ENCODE results near the gene ZNF692. TPM values are rescaled to one million over a fixed set of nuclear protein-coding genes. Genes with fewer than 3 reads are reported as not detected.
"Not testable (repeated sequence)": the region's sequence is repeated elsewhere in the genome, so short reads cannot be mapped to it uniquely, and the experiment has no call there.

Gene ZNF692
- total and polyA plus RNA-seq, 2 of the 13 experiments (the other 11 are each of a cell fraction or from before 2014, with no cell fraction given): 27.3 to 45.8 TPM

GRCh38 chr1:248831842-248832241, 27.0 kb downstream of the ZNF692 start:
- no TSS peak for BruUV-seq (replicated peaks)
- ATAC-seq (no peak), FAIRE-seq (no peak), DNase-seq (ENCODE audit: low spot score) (no peak)
- no peak overlapping the region for H3K9ac ChIP-seq (ENCODE audit: insufficient read depth, low read depth, low read length)
- WGBS (ENCODE audit: low lambda C conversion rate): 59% methylated on average over 1 of the region's 1 CpG
- peaks cover 50% of the 10 kb centered on the region for H3K4me1 ChIP-seq (ENCODE audit: insufficient read depth, low read length)
- TF ChIP-seq E2F2 (CRISPR knock-in tag; IDR thresholded peaks at IDR 0.05; ENCODE audit: borderline replicate concordance) (no peak), SATB2 (CRISPR knock-in tag; IDR thresholded peaks at IDR 0.05) (no peak), MAFF (IDR thresholded peaks at IDR 0.05; ENCODE audit: low read depth, low read length) (peak; percentile 26; the same call in 1 of the 2 replicates), ZNF746 (CRISPR knock-in tag; IDR thresholded peaks at IDR 0.05) (no peak), MAFK (conservative IDR thresholded peaks at IDR 0.05 in 1 of 2, IDR thresholded peaks at IDR 0.05 in 1 of 2; ENCODE audit: low read length in 2 of 2) (peak in 1 of 2 experiments; percentile 32; a peak in 2 of 4 replicates), SIN3A (IDR thresholded peaks at IDR 0.05; ENCODE audit: borderline replicate concordance, low read depth, low read length) (no peak), ZFP36 (IDR thresholded peaks at IDR 0.05; ENCODE audit: borderline replicate concordance, low read depth, low read length, partially characterized antibody) (no peak), ARNT (IDR thresholded peaks at IDR 0.05) (no peak), REPIN1 (CRISPR knock-in tag; IDR thresholded peaks at IDR 0.05; ENCODE audit: borderline replicate concordance, low read depth) (no peak), ZNF629 (CRISPR knock-in tag; conservative IDR thresholded peaks at IDR 0.05) (no peak), NFKBIZ (CRISPR knock-in tag; IDR thresholded peaks at IDR 0.05) (no peak)
- TF ChIP-seq, protein P1, sequence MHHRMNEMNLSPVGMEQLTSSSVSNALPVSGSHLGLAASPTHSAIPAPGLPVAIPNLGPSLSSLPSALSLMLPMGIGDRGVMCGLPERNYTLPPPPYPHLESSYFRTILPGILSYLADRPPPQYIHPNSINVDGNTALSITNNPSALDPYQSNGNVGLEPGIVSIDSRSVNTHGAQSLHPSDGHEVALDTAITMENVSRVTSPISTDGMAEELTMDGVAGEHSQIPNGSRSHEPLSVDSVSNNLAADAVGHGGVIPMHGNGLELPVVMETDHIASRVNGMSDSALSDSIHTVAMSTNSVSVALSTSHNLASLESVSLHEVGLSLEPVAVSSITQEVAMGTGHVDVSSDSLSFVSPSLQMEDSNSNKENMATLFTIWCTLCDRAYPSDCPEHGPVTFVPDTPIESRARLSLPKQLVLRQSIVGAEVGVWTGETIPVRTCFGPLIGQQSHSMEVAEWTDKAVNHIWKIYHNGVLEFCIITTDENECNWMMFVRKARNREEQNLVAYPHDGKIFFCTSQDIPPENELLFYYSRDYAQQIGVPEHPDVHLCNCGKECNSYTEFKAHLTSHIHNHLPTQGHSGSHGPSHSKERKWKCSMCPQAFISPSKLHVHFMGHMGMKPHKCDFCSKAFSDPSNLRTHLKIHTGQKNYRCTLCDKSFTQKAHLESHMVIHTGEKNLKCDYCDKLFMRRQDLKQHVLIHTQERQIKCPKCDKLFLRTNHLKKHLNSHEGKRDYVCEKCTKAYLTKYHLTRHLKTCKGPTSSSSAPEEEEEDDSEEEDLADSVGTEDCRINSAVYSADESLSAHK (CRISPR knock-in tag; IDR thresholded peaks at IDR 0.05; ENCODE audit: borderline replicate concordance): no peak
- TF ChIP-seq, protein P2, sequence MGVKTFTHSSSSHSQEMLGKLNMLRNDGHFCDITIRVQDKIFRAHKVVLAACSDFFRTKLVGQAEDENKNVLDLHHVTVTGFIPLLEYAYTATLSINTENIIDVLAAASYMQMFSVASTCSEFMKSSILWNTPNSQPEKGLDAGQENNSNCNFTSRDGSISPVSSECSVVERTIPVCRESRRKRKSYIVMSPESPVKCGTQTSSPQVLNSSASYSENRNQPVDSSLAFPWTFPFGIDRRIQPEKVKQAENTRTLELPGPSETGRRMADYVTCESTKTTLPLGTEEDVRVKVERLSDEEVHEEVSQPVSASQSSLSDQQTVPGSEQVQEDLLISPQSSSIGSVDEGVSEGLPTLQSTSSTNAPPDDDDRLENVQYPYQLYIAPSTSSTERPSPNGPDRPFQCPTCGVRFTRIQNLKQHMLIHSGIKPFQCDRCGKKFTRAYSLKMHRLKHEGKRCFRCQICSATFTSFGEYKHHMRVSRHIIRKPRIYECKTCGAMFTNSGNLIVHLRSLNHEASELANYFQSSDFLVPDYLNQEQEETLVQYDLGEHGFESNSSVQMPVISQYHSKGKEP (CRISPR knock-in tag; IDR thresholded peaks at IDR 0.05): no peak
- TF ChIP-seq, protein P3, sequence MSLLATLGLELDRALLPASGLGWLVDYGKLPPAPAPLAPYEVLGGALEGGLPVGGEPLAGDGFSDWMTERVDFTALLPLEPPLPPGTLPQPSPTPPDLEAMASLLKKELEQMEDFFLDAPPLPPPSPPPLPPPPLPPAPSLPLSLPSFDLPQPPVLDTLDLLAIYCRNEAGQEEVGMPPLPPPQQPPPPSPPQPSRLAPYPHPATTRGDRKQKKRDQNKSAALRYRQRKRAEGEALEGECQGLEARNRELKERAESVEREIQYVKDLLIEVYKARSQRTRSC (CRISPR knock-in tag; IDR thresholded peaks at IDR 0.05; ENCODE audit: low read depth): no peak
- H3K27me3 ChIP-seq (ENCODE audit: control insufficient read depth in 1 of 2, insufficient read depth in 2 of 2, low read length in 2 of 2): no peaks in the 10 kb centered on the region
- in situ Hi-C loops (cut with HindIII; ENCODE audit: extremely low pct_ligation_motif_present, low pct_unique_long_range_greater_than_20kb): no loop called here
- POLR2A ChIA-PET: no interaction called here
- intact Hi-C loops (cut with micrococcal nuclease; ENCODE audit: unreplicated experiment): no loop called here
- no peaks in the 10 kb centered on the region for H4K20me1 ChIP-seq (ENCODE audit: insufficient read depth, low read length)
- CTCF ChIA-PET (ENCODE audit: low intra/inter-chr PET ratio, low total read pairs): no interaction called here
- no peaks in the 10 kb centered on the region for H3K79me2 ChIP-seq (ENCODE audit: insufficient read depth, low read length)
- H3K36me3 ChIP-seq (replicated peaks in 1 of 2; ENCODE audit: control insufficient read depth in 1 of 2, insufficient read depth in 2 of 2, low read length in 2 of 2): no peaks in the 10 kb centered on the region
- no peak overlapping the region for H3K27ac ChIP-seq (ENCODE audit: extremely low read length, insufficient read depth, low read length)
- no peak overlapping the region for H3K4me2 ChIP-seq (ENCODE audit: low read depth, low read length)
- no peak overlapping the region for H2AFZ ChIP-seq (ENCODE audit: low read length)
- no peak overlapping the region for H3K4me3 ChIP-seq (replicated peaks in 1 of 3; ENCODE audit: insufficient read depth in 1 of 3, low read depth in 2 of 3, low read length in 3 of 3)
- no peaks in the 10 kb centered on the region for H3K9me3 ChIP-seq (ENCODE audit: low read length)

- H3K27me3 ChIP-seq (ENCODE audit: control insufficient read depth in 1 of 2, insufficient read depth in 2 of 2, low read length in 2 of 2); H3K27ac ChIP-seq (ENCODE audit: extremely low read length, insufficient read depth, low read length); POLR2A ChIA-PET; BruUV-seq (replicated peaks); H3K36me3 ChIP-seq (replicated peaks in 1 of 2; ENCODE audit: control insufficient read depth in 1 of 2, insufficient read depth in 2 of 2, low read length in 2 of 2); H2AFZ ChIP-seq (ENCODE audit: low read length); in situ Hi-C loops (cut with HindIII; ENCODE audit: extremely low pct_ligation_motif_present, low pct_unique_long_range_greater_than_20kb); ATAC-seq; FAIRE-seq; DNase-seq (ENCODE audit: low spot score); CTCF ChIA-PET (ENCODE audit: low intra/inter-chr PET ratio, low total read pairs); H3K4me2 ChIP-seq (ENCODE audit: low read depth, low read length); H3K9ac ChIP-seq (ENCODE audit: insufficient read depth, low read depth, low read length); intact Hi-C loops (cut with micrococcal nuclease; ENCODE audit: unreplicated experiment); H4K20me1 ChIP-seq (ENCODE audit: insufficient read depth, low read length); H3K9me3 ChIP-seq (ENCODE audit: low read length); H3K4me3 ChIP-seq (replicated peaks in 1 of 3; ENCODE audit: insufficient read depth in 1 of 3, low read depth in 2 of 3, low read length in 3 of 3); H3K79me2 ChIP-seq (ENCODE audit: insufficient read depth, low read length): not testable (repeated sequence)
- 13% methylated on average over 3 of the region's 3 CpGs for WGBS (ENCODE audit: low lambda C conversion rate)
- H3K4me1 ChIP-seq (ENCODE audit: insufficient read depth, low read length): peaks cover 48% of the 10 kb centered on the region
Measured at GRCh38 chr1:248830718-248831017, 28.2 kb downstream of the ZNF692 start.

Data from HepG2 (cell line).